ENCODE results near the gene NKX1-1.
"Not testable (repeated sequence)": the region's sequence is repeated elsewhere in the genome, so short reads cannot be mapped to it uniquely, and the experiment has no call there.

Gene NKX1-1

DNA sequence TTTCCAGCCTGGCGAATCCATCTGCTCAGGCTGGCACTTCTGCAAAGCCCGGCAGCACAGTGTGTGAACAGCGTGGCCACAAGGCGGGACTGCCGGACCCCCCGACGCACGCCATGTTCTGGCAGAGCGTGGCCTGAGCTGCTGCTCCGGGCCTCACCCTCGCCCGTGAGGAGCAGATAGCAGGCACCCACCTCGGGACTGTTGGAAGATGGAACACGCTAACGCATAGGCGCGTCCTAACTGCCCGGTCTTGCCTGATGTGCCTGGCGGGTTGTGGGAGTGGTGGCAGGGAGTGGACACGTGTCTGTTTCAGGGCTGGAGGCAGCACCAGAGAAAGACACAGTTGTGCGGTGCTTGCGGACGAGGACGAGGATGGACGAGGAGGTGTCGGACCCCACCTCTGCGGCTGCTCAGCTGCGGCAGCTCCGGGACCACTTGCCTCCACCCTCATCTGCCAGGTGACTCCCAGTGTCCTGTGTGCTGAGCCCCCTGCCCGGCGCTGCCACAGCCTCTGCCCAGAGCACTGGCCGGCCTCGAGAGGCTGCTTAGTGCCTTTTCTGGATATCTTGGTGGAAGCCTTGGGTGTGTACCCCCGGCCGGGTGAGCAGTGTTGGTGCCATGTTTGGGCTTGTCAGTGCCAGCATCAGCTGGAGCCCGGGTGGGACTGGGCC, 31.1 kb downstream of the NKX1-1 start:
- no peak for DNase-seq (ENCODE audit: low read depth in 2 of 3, low spot score in 2 of 3)

- no peak for DNase-seq (ENCODE audit: low read depth in 2 of 3, low spot score in 2 of 3)
Measured at GRCh38 chr4:1374706-1375045, 31.6 kb downstream of the NKX1-1 start.

- no peak for DNase-seq (ENCODE audit: low read depth in 2 of 3, low spot score in 2 of 3)
Measured at GRCh38 chr4:1373892-1374705, 32.1 kb downstream of the NKX1-1 start.

- DNase-seq (ENCODE audit: low read depth in 2 of 3, low spot score in 2 of 3) = not testable (repeated sequence)
Measured at GRCh38 chr4:1372576-1372975, 33.7 kb downstream of the NKX1-1 start.

DNA sequence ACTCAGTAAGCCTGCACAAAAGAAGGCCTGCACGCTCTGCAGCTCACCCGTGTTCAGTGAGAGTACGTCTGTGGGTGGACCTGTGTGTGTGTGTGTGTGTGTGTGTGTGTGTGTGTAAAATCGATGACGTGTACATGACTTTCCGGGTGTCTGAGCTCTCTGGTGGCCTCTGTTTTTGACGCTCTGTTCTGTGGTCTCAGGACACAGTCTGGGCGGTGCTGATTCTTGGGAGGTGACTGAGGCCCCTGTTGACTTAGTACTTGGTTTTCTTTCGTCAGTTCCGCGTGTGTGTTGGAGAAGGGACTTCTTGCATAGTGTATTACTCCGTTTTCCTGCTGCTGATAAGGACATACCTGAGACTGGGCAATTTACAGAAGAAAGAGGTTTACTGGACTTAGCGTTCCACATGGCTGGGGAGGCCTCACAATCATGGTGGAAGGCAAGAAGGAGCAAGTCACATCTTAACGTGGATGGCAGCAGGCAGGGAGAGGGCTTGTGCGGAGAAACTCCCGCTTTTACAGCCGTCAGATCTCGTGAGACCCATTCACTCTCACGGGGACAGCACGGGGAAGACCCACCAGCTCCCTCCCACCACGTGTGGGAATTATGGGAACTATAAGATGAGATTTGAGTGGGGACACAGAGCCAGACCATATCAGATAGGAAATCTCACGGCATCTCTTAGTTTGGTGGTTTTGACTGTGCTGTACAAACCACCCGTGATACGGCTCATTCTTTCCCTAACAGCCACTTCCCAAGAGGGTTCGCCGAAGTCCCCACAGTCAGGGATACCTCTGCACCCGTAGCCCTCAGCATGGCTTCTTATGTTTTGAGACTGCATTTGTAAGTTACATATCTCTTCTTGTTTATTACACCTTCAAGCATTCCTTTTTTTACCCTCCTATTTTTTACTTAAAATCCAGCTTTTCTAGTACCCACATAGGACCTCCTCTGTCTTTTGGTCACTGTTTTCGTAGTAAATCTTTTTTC, 34.8 kb downstream of the NKX1-1 start:
- DNase-seq (ENCODE audit: low read depth in 2 of 3, low spot score in 2 of 3) = no peak

- DNase-seq (ENCODE audit: low read depth in 2 of 3, low spot score in 2 of 3) = no peak
Measured at GRCh38 chr4:1370321-1371124, 35.7 kb downstream of the NKX1-1 start.

- DNase-seq (ENCODE audit: low read depth in 2 of 3, low spot score in 2 of 3) = no peak
Measured at GRCh38 chr4:1369479-1370079, 36.7 kb downstream of the NKX1-1 start.

DNA sequence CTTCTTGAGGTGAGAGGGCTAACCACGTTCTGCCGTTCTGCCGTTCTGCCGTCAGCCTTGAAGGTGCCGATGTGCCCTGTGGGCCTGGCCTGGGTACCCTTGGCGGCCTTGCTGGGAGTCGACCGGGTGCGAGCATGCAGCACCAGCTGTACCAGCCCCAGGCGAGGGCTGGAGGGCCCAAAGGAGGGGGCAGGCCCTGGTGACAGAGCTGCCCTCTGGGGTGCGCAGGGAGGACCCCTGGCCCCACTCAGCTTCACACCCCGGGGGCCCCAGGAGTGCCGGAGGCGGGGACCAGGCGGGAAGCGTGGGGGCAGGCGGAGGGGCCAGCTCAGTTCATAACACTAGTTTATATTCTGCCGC, 37.2 kb downstream of the NKX1-1 start:
- DNase-seq (ENCODE audit: low read depth in 2 of 3, low spot score in 2 of 3) = no peak

DNA sequence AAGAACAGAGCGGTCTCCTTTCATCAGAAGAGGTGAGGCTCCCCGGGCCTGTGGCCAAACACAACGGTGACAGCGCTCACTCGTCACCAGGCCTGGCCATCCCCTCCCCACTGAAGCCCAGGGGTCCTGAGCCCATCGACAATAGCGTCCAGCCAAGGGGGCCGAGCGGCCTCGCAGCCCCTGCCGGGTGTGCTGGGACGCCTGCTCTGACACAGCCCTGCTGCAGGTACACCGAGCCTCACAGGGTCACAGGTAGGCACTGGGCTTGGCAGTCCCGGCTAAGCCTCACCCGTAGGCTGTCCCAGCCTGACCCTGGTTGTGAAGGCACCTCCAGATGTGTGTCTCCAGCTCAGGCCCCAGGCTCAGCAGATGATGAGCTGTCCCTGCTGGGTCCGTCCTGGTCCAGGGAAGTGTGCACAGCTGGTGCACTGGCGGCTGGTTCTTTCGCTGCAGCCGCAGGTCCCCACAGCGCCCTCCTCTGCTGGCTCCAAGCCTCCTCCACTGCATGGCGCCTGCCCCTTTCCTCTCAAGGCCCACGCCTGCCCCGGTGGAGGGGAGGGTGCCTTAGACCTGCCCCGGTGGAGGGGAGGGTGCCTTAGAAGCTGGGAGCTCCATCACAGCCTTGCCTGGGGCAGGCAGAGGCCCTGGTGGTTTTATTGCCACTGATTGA, 37.7 kb downstream of the NKX1-1 start:
- no peak for DNase-seq (ENCODE audit: low read depth in 2 of 3, low spot score in 2 of 3)

- DNase-seq (ENCODE audit: low read depth in 2 of 3, low spot score in 2 of 3) = no peak
Measured at GRCh38 chr4:1367936-1368289, 38.3 kb downstream of the NKX1-1 start.

GRCh38 chr4:1367230-1367935, 38.9 kb downstream of the NKX1-1 start:
- no peak for DNase-seq (ENCODE audit: low read depth in 2 of 3, low spot score in 2 of 3)

GRCh38 chr4:1366371-1367229, 39.6 kb downstream of the NKX1-1 start:
- DNase-seq (ENCODE audit: low read depth in 2 of 3, low spot score in 2 of 3) = no peak

- no peak for DNase-seq (ENCODE audit: low read depth in 2 of 3, low spot score in 2 of 3)
Measured at GRCh38 chr4:1365271-1366178, 40.7 kb downstream of the NKX1-1 start.

GRCh38 chr4:1364748-1365147, 41.5 kb downstream of the NKX1-1 start:
- DNase-seq (ENCODE audit: low read depth in 2 of 3, low spot score in 2 of 3) = no peak

DNA sequence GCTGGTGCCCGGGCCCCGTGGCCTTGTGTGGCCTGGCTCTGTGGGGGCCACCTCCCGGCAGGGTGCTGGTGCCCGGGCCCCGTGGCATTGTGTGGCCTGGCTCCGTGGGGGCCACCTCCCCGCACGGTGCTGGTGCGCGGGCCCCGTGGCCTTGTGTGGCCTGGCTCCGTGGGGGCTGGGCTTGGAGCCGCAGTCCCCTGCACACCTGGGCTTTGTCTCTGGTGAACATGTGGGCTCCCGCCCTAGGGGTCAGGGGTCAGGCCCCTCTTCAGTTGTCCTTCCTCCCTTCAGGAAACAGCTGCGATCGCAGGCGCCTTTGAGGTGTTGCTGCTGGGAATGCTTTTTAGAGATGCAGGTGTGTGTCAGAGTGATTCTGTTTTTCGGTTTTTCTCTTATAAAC, 42.0 kb downstream of the NKX1-1 start:
- DNase-seq (ENCODE audit: low read depth in 2 of 3, low spot score in 2 of 3) = no peak

GRCh38 chr4:1363513-1363912, 42.7 kb downstream of the NKX1-1 start:
- no peak for DNase-seq (ENCODE audit: low read depth in 2 of 3, low spot score in 2 of 3)

- no peak for DNase-seq (ENCODE audit: low read depth in 2 of 3, low spot score in 2 of 3)
Measured at GRCh38 chr4:1362521-1362920, 43.7 kb downstream of the NKX1-1 start.
